ENCODE data around the gene PSD2. TPM values are rescaled to one million over a fixed set of nuclear protein-coding genes. Genes with fewer than 3 reads are reported as not detected.

Gene PSD2
- total and polyA plus RNA-seq, 2 experiments from 2014 or later: 0.08 to 0.10 TPM

DNA sequence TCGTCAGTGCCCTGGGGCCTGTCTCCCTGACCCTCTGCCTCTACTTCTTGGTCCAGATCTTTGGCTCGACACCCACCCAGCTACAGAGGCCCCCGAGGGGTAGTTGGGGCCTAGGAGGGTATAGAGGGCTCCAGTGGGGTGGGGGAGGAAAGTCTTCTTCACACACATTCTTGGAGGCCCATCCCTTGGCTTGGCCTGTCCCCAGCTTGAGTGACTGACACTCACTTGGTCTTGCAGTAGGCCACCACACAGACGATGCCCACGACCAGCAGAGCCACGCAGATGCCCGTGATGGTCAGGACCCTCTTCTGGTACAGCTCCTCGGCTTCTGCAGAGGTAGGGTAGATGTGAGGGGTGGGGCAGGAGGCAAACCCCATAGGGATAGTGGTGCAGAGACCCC lies 59.8 kb downstream of the PSD2 start (continued):
- TF ChIP-seq CREB1 (CRISPR knock-in tag; IDR thresholded peaks at IDR 0.05; ENCODE audit: low read depth): no peak
- TF ChIP-seq ZNF331 (CRISPR knock-in tag; IDR thresholded peaks at IDR 0.05; ENCODE audit: low read depth): no peak
- no peak for TF ChIP-seq EZH2 (IDR thresholded peaks at IDR 0.05; ENCODE audit: low read depth, unreplicated experiment)
- no peak for TF ChIP-seq STAT1 (IDR thresholded peaks at IDR 0.05; ENCODE audit: unreplicated experiment)

DNA sequence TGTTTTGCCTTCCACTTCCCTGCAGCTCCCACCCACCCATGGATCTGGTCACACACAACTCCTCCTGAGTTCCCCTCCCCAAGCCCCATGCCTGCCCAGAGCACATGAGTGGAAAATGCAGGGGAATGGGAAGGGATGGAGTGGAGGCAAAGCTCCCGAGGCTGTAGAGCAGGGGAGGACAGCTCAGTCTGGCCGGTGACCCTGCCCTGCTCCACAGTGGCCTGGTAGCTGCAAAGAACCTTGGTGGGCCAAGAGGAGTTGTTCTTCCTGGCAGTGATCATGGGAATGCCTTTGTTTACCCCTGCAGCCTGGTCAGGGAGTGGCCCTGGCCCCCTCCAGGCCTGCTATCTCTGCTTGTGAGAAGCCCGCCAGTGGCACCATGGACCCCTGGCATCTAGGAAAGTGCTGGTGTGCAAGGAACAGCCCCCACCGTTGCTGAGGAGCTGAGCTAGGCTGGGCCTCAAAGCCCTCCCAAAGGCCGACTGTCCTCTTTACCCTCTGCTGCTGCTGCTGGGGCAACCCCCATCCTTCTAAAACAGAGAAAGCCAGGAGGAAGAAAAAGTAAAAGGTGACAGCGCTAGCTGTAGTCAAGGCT lies 60.4 kb downstream of the PSD2 start:
- ATAC-seq (no peak), DNase-seq (ENCODE audit: low spot score) (no peak)
- Mint-ChIP-seq H3K9me3 (no peaks in the 10 kb centered on the region), H3K4me3 (no peak overlapping the region), H3K4me1 (no peaks in the 10 kb centered on the region), H3K27me3 (ENCODE audit: insufficient read depth, low read depth, poor library complexity) (peaks cover 15% of the 10 kb centered on the region), H3K27ac (no peak overlapping the region), H3K36me3 (ENCODE audit: low read depth) (no peaks in the 10 kb centered on the region)
- no peak overlapping the region for H3K27ac ChIP-seq (ENCODE audit: low read depth)
- no peaks in the 10 kb centered on the region for H4K20me1 ChIP-seq (replicated peaks; ENCODE audit: insufficient read depth)
- no peak overlapping the region for H3K4me3 ChIP-seq
- H3K4me2 ChIP-seq: no peak overlapping the region
- no peaks in the 10 kb centered on the region for H3F3A ChIP-seq (replicated peaks; ENCODE audit: low read depth)
- H2AFZ ChIP-seq: no peak overlapping the region
- no peaks in the 10 kb centered on the region for H3K4me1 ChIP-seq (ENCODE audit: insufficient read depth)
- no peaks in the 10 kb centered on the region for H3K9me2 ChIP-seq (ENCODE audit: insufficient read depth)
- no peaks in the 10 kb centered on the region for H3K79me2 ChIP-seq (replicated peaks; ENCODE audit: insufficient read depth)
- H3K36me3 ChIP-seq (ENCODE audit: insufficient read depth): no peaks in the 10 kb centered on the region
- no peaks in the 10 kb centered on the region for H3K27me3 ChIP-seq (ENCODE audit: insufficient read depth)
- no peak for TF ChIP-seq ZNF331 (CRISPR knock-in tag; IDR thresholded peaks at IDR 0.05; ENCODE audit: low read depth)
- TF ChIP-seq, protein P1, sequence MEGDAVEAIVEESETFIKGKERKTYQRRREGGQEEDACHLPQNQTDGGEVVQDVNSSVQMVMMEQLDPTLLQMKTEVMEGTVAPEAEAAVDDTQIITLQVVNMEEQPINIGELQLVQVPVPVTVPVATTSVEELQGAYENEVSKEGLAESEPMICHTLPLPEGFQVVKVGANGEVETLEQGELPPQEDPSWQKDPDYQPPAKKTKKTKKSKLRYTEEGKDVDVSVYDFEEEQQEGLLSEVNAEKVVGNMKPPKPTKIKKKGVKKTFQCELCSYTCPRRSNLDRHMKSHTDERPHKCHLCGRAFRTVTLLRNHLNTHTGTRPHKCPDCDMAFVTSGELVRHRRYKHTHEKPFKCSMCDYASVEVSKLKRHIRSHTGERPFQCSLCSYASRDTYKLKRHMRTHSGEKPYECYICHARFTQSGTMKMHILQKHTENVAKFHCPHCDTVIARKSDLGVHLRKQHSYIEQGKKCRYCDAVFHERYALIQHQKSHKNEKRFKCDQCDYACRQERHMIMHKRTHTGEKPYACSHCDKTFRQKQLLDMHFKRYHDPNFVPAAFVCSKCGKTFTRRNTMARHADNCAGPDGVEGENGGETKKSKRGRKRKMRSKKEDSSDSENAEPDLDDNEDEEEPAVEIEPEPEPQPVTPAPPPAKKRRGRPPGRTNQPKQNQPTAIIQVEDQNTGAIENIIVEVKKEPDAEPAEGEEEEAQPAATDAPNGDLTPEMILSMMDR (conservative IDR thresholded peaks at IDR 0.05; ENCODE audit: low read depth in 2 of 2): no peak
- TF ChIP-seq EZH2phosphoT487 (IDR thresholded peaks at IDR 0.05; ENCODE audit: unreplicated experiment): no peak

DNA sequence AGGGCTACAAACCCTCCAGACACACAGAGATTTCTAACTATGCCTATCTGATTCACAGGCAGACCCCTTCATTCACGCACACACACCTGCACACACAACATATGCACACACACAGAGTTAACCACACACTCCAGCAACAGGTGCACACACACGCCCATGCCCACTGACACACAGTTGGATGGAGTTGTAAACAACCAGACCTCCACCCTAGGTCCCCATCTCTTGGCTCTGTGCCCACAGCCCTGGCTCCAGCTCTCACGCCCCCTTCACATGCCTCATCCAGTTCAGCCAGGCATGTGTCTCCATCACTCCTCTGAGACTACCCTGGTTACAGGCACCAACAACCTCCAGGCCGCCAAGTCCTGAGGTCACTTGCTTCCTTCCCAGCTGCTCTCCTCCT lies 61.1 kb downstream of the PSD2 start:
- no peaks in the 10 kb centered on the region for H3K4me1 ChIP-seq (ENCODE audit: insufficient read depth)
- Mint-ChIP-seq H3K9me3 (no peaks in the 10 kb centered on the region), H3K4me1 (no peaks in the 10 kb centered on the region), H3K27me3 (ENCODE audit: insufficient read depth, low read depth, poor library complexity) (peaks cover 15% of the 10 kb centered on the region), H3K4me3 (no peak overlapping the region), H3K36me3 (ENCODE audit: low read depth) (no peaks in the 10 kb centered on the region), H3K27ac (no peak overlapping the region)
- no peaks in the 10 kb centered on the region for H3K79me2 ChIP-seq (replicated peaks; ENCODE audit: insufficient read depth)
- TF ChIP-seq EZH2phosphoT487 (IDR thresholded peaks at IDR 0.05; ENCODE audit: unreplicated experiment): no peak
- TF ChIP-seq, protein P2, sequence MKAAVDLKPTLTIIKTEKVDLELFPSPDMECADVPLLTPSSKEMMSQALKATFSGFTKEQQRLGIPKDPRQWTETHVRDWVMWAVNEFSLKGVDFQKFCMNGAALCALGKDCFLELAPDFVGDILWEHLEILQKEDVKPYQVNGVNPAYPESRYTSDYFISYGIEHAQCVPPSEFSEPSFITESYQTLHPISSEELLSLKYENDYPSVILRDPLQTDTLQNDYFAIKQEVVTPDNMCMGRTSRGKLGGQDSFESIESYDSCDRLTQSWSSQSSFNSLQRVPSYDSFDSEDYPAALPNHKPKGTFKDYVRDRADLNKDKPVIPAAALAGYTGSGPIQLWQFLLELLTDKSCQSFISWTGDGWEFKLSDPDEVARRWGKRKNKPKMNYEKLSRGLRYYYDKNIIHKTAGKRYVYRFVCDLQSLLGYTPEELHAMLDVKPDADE (IDR thresholded peaks at IDR 0.05): no peak
- no peaks in the 10 kb centered on the region for H3F3A ChIP-seq (replicated peaks; ENCODE audit: low read depth)
- H3K4me2 ChIP-seq: no peak overlapping the region
- H3K36me3 ChIP-seq (ENCODE audit: insufficient read depth): no peaks in the 10 kb centered on the region
- H3K9me2 ChIP-seq (ENCODE audit: insufficient read depth): no peaks in the 10 kb centered on the region
- H4K20me1 ChIP-seq (replicated peaks; ENCODE audit: insufficient read depth): no peaks in the 10 kb centered on the region
- no peak overlapping the region for H3K4me3 ChIP-seq
- ATAC-seq (no peak), DNase-seq (ENCODE audit: low spot score) (no peak)
- no peak overlapping the region for H2AFZ ChIP-seq
- H3K27ac ChIP-seq (ENCODE audit: low read depth): no peak overlapping the region
- H3K27me3 ChIP-seq (ENCODE audit: insufficient read depth): no peaks in the 10 kb centered on the region; the same call in 1 of the 2 replicates
